Activated CD8-positive, alpha-beta memory T cell treated with anti-CD3 and anti-CD28 coated beads for 1 hour (primary cell): ENCODE results near the gene NDUFAF8.
"Not testable (repeated sequence)": the region's sequence is repeated elsewhere in the genome, so short reads cannot be mapped to it uniquely, and the experiment has no call there.

Experiments used
- DNase-seq, 2 donors: peaks; one replicate each; pipeline ENCODE4 v3.0.0-alpha.2; 2020; ENCODE audit warnings: low read depth in 1 of 2; ENCODE audit errors: extremely low read depth in 1 of 2

Gene NDUFAF8

GRCh38 chr17:81222906-81223761 is 16.0 kb upstream of the NDUFAF8 start, which contains the start of gene CEP131:
CEP131 (minus strand) TSS chr17:81222965; CDS start chr17:81220056, 2,909 bp downstream.
- peak; percentile 97 to 100 for DNase-seq

GRCh38 chr17:81223762-81224130 is 15.4 kb upstream of the NDUFAF8 start:
- DNase-seq: no peak

- not testable (repeated sequence) for DNase-seq
Observed at GRCh38 chr17:81227630-81228029, 11.5 kb upstream of the NDUFAF8 start.

GRCh38 chr17:81228420-81228819 is 10.7 kb upstream of the NDUFAF8 start:
- no peak for DNase-seq

DNA sequence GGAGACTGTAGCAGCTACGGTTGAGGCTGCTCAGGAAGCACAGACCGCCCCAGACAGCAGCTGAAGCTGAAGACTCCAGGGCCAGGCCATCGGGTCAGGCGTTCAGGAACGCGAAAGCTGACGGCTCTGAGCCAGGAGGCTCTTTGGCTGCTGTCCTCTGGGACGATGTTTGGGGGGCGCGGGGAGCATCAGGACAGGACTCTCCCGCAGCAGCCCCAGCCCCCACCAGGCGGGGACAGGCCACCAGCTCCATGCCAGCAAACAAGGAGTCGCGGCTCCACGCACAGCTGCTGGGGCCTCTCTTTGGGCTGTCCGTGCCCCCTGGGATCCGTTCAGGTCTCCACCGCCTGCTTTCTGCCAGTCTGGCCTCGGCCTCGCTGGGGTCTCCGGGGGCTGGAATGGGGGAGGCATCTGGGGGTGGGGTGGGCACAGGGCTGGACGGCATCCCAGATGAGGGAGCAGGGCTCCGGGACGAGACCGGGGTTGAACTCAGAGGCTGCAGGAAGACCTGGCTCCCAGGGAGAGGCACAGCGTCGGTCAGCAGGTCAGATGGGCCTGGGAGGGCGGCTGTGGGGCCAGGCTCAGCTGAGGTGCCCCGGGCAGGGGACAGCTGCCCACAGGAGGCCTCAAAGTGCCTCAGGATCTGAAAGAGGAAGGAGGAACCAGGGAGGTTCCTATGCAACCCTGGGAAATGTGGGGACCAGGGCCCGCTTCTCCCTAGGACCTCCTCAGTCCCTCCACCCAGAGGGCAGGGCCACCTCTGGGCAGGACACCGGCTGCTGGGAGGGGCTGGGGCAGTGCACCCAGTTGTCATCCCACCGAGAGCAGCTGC is 10.1 kb upstream of the NDUFAF8 start:
- no peak for DNase-seq

- no peak for DNase-seq
Observed at GRCh38 chr17:81229666-81229920, 9.5 kb upstream of the NDUFAF8 start.

GRCh38 chr17:81230043-81230820 is 8.9 kb upstream of the NDUFAF8 start:
- DNase-seq: no peak

DNA sequence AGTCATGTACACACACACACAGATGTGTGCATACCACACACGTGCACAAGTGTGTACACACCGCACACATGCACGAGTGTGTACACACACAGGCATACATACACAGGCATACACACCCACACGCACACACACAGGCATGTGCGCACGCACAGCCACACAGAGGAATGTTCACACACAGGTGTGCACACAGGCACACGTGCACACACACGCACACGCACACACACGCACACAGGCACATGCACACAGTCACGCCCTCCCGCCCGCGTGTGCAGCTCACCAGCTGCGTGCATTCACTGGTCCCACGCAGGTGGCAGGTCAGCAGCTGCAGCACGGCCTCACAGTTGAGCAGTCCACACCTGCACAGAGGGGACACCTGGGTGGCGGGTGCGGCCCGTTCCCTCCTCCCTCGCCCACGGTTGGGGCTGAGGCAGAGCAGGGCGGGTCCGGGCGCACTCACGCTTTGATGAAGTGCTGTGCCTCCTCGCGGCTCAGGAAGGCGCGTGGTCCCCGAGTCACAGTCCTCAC is 7.9 kb upstream of the NDUFAF8 start:
- DNase-seq: no peak

- DNase-seq: no peak
Observed at GRCh38 chr17:81231766-81232581, 7.1 kb upstream of the NDUFAF8 start.

DNA sequence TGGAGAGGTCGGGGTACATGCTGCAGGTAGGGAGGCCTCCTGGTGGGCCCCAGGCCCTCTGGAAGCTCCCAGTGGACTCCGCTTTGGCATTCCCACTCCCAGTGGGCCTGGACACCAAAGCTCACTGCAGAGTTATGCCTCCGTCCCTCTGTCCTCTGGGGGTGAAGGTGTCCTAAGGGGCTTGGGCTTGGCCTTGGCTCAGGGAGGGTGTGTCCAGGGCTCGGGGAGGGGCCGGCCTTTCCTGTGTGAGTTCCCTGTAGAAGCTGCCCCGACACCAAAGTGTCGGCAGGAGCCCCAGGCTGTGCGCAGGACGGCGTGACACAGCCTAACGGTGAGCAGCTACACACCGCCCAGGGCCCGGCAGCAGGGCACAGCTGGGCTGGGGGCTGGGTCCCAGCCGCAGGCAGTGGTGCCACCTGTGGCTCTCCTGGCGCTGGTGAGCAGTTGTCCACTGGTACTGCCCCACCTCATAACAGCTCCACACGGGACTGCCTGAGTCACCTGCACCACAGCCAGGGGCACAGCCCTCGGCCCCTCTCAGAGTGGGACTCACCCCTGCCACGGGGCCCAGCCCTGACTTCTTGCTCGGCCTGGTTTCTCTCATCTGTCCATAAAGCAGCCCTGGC is 6.4 kb upstream of the NDUFAF8 start:
- no peak for DNase-seq

DNA sequence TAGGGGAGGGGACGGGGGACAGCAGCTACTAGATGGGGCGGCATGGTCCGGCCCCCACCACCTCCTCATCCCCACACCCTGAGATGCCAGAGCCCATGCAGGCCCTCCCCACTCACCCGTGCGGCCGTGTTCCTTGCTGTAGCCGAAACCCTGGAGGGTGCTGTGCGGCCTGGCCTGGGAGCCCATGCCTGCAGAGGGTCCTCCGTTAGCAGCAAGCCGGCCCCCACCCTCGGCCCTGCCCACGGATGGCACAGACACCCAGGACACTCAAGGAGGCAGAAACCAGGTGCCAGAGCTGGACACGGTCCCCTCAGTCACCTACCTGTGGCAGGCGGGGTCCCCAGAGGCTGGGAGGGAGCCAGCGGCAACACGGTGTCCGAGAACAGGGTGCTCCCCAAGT is 5.8 kb upstream of the NDUFAF8 start:
- no peak for DNase-seq

- DNase-seq: no peak
Observed at GRCh38 chr17:81233811-81234505, 5.2 kb upstream of the NDUFAF8 start.

- DNase-seq: no peak
Observed at GRCh38 chr17:81234506-81234855, 4.6 kb upstream of the NDUFAF8 start.

DNA sequence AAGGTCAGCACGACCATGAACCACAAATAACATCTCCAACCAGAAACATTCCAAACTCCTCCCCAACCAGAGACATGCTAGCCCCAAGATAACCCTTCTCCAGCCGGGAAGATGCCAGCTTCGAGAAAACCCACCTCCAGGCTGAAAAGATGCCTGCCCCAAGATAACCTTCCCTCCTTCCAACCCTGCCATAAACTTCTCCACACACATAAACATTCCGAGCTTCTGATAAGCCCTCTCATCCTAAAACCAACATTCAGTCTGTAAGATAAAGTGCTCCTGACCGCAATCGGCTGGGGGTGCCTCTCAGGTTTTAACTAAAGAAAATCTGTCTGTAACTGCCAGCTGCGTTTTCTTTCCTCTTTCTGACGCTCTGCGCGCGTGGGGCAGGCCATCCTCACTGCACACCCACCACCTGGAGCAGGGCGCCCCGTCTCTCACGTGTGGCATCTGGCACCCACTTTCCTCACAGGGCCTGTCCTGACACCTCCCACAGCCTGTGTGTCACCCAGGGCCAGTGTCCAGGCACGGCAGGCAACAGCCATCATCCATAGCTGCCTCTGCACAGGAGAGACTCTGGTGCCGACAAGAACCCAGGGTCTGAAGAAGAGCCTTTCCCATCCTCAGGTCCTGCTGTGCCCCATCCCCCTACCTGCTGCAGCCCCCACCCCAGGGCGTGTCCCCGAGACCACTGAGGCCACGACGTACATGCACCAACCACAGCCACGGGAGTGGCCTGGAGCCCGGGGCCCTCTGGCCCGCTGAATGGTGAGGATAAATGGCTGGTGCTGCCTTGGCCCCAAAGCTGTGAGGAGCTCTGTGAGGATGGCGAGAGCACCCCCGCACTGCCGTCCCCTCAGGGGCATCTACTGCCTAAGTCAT is 3.9 kb upstream of the NDUFAF8 start:
- DNase-seq: no peak

GRCh38 chr17:81235822-81236740 is 3.0 kb upstream of the NDUFAF8 start:
- DNase-seq: no peak

DNA sequence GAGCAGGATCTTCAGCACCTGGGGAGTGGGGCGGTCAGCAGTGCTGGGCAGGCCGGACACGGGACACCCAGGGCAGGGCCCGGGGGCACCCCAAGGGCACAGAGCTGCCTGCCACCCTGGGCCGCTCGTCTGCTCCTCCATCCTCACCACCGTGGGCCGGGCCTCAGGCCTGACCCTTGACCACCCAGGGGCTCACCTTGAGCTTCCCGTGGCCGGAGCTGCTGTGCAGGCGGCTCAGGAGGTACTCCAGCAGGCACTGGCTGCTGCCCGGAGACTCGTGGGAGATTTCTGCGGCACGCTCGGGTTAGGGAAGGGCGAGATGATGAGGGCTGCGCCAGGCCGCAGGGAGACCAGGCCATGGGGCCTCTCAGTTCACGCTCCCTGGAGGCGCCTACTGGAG is 2.3 kb upstream of the NDUFAF8 start:
- no peak for DNase-seq
